ENCODE data around the gene CEMIP.

DNA sequence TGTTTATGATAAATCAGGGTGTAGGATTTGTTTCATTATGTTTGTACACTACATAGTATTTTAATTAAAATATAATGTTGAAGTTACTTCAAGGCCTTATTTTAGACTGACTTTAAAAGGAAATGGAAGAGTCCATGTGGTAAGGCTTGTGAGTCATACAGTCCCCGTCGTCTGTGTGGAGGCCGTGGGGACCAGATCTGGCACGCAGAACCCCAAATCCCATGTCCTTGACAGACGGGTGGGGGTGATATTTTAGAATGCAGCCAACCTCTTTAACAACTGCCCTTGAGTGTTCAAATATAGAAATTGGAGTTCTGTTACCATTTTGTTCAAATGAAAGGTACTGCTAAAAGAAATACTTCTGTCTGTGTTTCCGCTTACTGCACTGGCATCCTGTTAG is 48.2 kb upstream of the CEMIP start:
- TF ChIP-seq ZNF274 (IDR thresholded peaks at IDR 0.05; ENCODE audit: low read depth, low read length) (no peak), POLR2A (IDR thresholded peaks at IDR 0.05; ENCODE audit: borderline replicate concordance, extremely low read depth, insufficient read depth, insufficient read length) (no peak), JUND (IDR thresholded peaks at IDR 0.05) (no peak), FOSL1 (IDR thresholded peaks at IDR 0.05; ENCODE audit: low read depth) (no peak), POLR2AphosphoS5 (IDR thresholded peaks at IDR 0.05; ENCODE audit: low read depth, low read length) (no peak), RAD21 (IDR thresholded peaks at IDR 0.05; ENCODE audit: low read depth) (no peak), SP1 (IDR thresholded peaks at IDR 0.05; ENCODE audit: low read depth) (no peak), SIN3A (IDR thresholded peaks at IDR 0.05; ENCODE audit: low read depth) (no peak), TCF7L2 (IDR thresholded peaks at IDR 0.05; ENCODE audit: borderline replicate concordance, extremely low read depth, insufficient read depth, insufficient read length) (no peak)
- TF ChIP-seq, protein P1, sequence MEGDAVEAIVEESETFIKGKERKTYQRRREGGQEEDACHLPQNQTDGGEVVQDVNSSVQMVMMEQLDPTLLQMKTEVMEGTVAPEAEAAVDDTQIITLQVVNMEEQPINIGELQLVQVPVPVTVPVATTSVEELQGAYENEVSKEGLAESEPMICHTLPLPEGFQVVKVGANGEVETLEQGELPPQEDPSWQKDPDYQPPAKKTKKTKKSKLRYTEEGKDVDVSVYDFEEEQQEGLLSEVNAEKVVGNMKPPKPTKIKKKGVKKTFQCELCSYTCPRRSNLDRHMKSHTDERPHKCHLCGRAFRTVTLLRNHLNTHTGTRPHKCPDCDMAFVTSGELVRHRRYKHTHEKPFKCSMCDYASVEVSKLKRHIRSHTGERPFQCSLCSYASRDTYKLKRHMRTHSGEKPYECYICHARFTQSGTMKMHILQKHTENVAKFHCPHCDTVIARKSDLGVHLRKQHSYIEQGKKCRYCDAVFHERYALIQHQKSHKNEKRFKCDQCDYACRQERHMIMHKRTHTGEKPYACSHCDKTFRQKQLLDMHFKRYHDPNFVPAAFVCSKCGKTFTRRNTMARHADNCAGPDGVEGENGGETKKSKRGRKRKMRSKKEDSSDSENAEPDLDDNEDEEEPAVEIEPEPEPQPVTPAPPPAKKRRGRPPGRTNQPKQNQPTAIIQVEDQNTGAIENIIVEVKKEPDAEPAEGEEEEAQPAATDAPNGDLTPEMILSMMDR (IDR thresholded peaks at IDR 0.05 in 2 of 3, conservative IDR thresholded peaks at IDR 0.05 in 1 of 3; ENCODE audit: borderline replicate concordance in 1 of 3, insufficient read depth in 1 of 3, low read depth in 2 of 3, low read length in 2 of 3), result no peak
- TF ChIP-seq, protein P2, sequence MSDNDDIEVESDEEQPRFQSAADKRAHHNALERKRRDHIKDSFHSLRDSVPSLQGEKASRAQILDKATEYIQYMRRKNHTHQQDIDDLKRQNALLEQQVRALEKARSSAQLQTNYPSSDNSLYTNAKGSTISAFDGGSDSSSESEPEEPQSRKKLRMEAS (IDR thresholded peaks at IDR 0.05), result no peak
- TF ChIP-seq, protein P3, sequence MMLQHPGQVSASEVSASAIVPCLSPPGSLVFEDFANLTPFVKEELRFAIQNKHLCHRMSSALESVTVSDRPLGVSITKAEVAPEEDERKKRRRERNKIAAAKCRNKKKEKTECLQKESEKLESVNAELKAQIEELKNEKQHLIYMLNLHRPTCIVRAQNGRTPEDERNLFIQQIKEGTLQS (IDR thresholded peaks at IDR 0.05), result no peak
- TF ChIP-seq, protein P4, sequence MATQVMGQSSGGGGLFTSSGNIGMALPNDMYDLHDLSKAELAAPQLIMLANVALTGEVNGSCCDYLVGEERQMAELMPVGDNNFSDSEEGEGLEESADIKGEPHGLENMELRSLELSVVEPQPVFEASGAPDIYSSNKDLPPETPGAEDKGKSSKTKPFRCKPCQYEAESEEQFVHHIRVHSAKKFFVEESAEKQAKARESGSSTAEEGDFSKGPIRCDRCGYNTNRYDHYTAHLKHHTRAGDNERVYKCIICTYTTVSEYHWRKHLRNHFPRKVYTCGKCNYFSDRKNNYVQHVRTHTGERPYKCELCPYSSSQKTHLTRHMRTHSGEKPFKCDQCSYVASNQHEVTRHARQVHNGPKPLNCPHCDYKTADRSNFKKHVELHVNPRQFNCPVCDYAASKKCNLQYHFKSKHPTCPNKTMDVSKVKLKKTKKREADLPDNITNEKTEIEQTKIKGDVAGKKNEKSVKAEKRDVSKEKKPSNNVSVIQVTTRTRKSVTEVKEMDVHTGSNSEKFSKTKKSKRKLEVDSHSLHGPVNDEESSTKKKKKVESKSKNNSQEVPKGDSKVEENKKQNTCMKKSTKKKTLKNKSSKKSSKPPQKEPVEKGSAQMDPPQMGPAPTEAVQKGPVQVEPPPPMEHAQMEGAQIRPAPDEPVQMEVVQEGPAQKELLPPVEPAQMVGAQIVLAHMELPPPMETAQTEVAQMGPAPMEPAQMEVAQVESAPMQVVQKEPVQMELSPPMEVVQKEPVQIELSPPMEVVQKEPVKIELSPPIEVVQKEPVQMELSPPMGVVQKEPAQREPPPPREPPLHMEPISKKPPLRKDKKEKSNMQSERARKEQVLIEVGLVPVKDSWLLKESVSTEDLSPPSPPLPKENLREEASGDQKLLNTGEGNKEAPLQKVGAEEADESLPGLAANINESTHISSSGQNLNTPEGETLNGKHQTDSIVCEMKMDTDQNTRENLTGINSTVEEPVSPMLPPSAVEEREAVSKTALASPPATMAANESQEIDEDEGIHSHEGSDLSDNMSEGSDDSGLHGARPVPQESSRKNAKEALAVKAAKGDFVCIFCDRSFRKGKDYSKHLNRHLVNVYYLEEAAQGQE (IDR thresholded peaks at IDR 0.05; ENCODE audit: low read depth), result no peak
- TF ChIP-seq, protein P5, sequence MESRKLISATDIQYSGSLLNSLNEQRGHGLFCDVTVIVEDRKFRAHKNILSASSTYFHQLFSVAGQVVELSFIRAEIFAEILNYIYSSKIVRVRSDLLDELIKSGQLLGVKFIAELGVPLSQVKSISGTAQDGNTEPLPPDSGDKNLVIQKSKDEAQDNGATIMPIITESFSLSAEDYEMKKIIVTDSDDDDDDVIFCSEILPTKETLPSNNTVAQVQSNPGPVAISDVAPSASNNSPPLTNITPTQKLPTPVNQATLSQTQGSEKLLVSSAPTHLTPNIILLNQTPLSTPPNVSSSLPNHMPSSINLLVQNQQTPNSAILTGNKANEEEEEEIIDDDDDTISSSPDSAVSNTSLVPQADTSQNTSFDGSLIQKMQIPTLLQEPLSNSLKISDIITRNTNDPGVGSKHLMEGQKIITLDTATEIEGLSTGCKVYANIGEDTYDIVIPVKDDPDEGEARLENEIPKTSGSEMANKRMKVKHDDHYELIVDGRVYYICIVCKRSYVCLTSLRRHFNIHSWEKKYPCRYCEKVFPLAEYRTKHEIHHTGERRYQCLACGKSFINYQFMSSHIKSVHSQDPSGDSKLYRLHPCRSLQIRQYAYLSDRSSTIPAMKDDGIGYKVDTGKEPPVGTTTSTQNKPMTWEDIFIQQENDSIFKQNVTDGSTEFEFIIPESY (IDR thresholded peaks at IDR 0.05; ENCODE audit: extremely low read depth, insufficient replicate concordance, low read length), result no peak

Data from HCT116 (cell line).